AG04449 (cell line): ENCODE results near the gene AXL.
A peak's percentile ranks its signal among the peaks of the same experiment; 100 is the strongest.

Experiments
- CTCF ChIA-PET: fragments of 350-600 bp; formaldehyde crosslinking; extraction: SDS; loops from one replicate; lab custom pipeline; 2021; ENCODE audit warnings: antibody characterized with exemption; lab: Yijun Ruan, JAX
- POLR2A ChIA-PET: fragments of 400-600, 350-600 bp; formaldehyde crosslinking; extraction: SDS; loops from one replicate; lab custom pipeline; 2020; ENCODE audit warnings: antibody characterized with exemption, inconsistent platforms; lab: Yijun Ruan, JAX
- DNase-seq: peaks from one replicate; pipeline ENCODE4 v3.0.0-alpha.2; 2010; ENCODE audit warnings: low read depth, low spot score
- H3K4me3 ChIP-seq: 2 replicates; pipeline ENCODE4 v1.5.1; 2011; ENCODE audit warnings: low read depth, mild to moderate bottlenecking, control low read depth, low read length
- CTCF ChIP-seq: IDR thresholded peaks from one replicate; pipeline ENCODE4 v1.5.1; 2011; ENCODE audit warnings: mild to moderate bottlenecking, moderate library complexity, low read length, control low read depth, inconsistent platforms; ENCODE audit not compliant: insufficient read depth; ENCODE audit errors: missing control alignments

AXL gene

DNA sequence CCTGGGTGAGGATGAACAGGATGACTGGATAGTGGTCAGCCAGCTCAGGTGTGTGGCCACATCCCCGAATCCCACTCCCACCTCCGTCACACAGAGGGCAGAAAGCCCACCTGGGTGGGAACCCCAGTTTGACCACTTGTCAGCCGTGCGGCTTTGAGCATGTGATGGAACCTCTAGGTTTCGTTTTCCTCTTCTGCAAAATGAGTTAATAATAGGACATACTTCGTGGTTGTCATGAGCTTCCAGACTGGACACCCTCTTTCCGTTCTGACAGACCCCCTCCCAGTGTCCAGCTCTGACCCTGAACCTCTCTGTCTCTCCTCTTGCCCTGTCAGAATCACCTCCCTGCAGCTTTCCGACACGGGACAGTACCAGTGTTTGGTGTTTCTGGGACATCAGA is 1.8 kb downstream of the AXL start:
- POLR2A ChIA-PET, result interaction anchor here (0.7 to 2.3 kb wide), 3 partner anchors 11 to 43 kb away, joined by 3 to 9 read pairs (median 4); partner anchors contain the start of gene HNRNPUL1
- CTCF ChIA-PET, result interaction anchor here (1.0 to 2.7 kb wide), 7 partner anchors 14 to 102 kb away, joined by 4 to 10 read pairs (median 8); no protein-coding TSS in a partner anchor
- peak overlapping the region; percentile 90 for H3K4me3 ChIP-seq
- DNase-seq, result no peak
- TF ChIP-seq CTCF, result no peak

DNA sequence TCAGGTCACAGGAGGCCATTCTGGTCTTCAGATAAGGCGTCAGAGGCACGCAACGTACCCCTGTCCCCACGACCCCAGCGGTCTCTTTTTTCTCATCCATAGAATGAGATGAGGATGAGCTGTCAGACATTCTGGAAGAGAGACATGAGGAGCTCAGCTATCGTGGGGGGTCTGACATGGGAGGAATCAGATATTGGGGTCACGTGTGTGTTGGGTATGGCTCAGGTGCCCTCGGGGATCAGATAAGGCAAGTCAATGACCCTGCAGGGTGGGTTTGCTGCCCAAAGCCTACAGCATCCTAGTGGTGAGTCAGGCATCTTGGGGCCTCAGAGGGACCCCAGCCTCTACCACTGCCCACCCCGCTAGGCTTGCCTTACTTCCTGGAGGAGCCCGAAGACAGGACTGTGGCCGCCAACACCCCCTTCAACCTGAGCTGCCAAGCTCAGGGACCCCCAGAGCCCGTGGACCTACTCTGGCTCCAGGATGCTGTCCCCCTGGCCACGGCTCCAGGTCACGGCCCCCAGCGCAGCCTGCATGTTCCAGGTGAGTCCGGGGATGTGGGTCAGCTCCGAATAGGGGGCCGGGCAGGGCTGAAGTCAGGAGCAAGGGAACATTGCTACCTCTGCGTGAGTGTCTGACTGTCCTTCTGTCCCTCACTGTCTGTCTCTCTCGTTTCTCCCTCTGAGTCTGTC is 2.6 kb downstream of the AXL start:
- peak overlapping the region; percentile 90 for H3K4me3 ChIP-seq
- ChIA-PET CTCF (interaction anchor here (1.0 to 2.7 kb wide), 7 partner anchors 15 to 101 kb away, joined by 4 to 10 read pairs (median 8); no protein-coding TSS in a partner anchor), POLR2A (no interaction called here)
- TF ChIP-seq CTCF, result no peak
- DNase-seq, result no peak

- no peak for TF ChIP-seq CTCF
- POLR2A ChIA-PET, result interaction anchor here (1.6 to 2.5 kb wide), 2 partner anchors 11 to 42 kb away, joined by 3 to 18 read pairs; partner anchors contain the start of gene HNRNPUL1
- CTCF ChIA-PET, result interaction anchor here (1.7 to 2.4 kb wide), 2 partner anchors 40 to 86 kb away, joined by 4 to 8 read pairs; no protein-coding TSS in a partner anchor
- DNase-seq, result no peak
- H3K4me3 ChIP-seq, result peak overlapping the region; percentile 25
These were observed 3.2 kb downstream of the AXL start for GRCh38 chr19:41222240-41222639.

DNA sequence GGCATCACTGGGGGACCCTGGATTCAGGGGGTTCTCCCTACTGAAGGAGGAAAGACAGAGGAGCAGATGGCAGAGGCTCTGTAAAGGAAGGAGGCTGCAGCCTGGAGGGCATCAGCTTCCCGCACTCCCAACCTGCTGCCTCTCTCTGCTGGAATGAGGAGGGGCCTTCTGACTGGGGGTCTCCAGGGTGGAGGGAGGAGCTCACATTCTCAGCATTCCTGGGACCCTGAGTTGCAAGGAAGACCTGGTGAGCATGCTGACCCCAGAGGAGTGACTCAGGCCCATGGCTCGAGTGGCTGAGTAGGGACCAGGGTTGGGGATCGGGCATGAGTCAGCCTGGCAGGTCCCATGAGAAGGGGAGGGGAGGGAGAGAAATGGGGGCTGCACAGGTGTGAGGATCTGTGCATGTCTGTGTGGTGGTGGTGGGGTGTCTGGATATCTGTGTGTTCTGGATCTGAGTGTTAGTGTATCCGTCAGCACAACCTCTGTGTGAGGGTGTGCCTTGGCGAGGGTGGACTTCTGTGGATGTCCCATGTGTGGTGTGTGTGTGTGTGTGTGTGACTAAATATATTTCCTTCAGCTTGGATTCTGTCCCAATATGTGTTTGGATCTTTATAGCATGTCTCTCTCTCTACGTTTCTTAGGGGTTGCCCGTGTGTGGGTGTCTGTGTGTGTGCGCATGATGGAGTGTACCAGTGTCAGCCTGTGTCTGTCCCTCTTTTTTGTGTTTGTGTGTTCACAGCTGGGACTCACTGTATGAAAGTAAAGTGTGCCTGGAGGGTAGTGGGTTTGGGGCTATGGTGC is 4.6 kb downstream of the AXL start:
- no peak for DNase-seq
- TF ChIP-seq CTCF, result no peak
- H3K4me3 ChIP-seq, result peak overlapping the region; percentile 37
- ChIA-PET CTCF (interaction anchor here (0.8 to 4.3 kb wide), 6 partner anchors 10 to 85 kb away, joined by 3 to 24 read pairs (median 6); partner anchors contain the start of gene HNRNPUL1), POLR2A (interaction anchor here (0.7 to 2.5 kb wide), 5 partner anchors 10 to 40 kb away, joined by 3 to 18 read pairs (median 3); partner anchors contain the start of gene HNRNPUL1)

GRCh38 chr19:41224632-41225031 is 5.6 kb downstream of the AXL start:
- DNase-seq, result no peak
- POLR2A ChIA-PET, result interaction anchor here (2.5 to 4.0 kb wide), 2 partner anchors 39 kb away, joined by 18 to 28 read pairs; partner anchors contain the start of gene HNRNPUL1
- TF ChIP-seq CTCF, result no peak
- H3K4me3 ChIP-seq, result peak overlapping the region; percentile 3; the same call in 1 of the 2 replicates
- CTCF ChIA-PET, result interaction anchor here (1.0 to 4.3 kb wide), 5 partner anchors 9 to 84 kb away, joined by 3 to 24 read pairs (median 7); partner anchors contain the start of gene HNRNPUL1
